ENCODE data around the gene FAM98C.

DNA sequence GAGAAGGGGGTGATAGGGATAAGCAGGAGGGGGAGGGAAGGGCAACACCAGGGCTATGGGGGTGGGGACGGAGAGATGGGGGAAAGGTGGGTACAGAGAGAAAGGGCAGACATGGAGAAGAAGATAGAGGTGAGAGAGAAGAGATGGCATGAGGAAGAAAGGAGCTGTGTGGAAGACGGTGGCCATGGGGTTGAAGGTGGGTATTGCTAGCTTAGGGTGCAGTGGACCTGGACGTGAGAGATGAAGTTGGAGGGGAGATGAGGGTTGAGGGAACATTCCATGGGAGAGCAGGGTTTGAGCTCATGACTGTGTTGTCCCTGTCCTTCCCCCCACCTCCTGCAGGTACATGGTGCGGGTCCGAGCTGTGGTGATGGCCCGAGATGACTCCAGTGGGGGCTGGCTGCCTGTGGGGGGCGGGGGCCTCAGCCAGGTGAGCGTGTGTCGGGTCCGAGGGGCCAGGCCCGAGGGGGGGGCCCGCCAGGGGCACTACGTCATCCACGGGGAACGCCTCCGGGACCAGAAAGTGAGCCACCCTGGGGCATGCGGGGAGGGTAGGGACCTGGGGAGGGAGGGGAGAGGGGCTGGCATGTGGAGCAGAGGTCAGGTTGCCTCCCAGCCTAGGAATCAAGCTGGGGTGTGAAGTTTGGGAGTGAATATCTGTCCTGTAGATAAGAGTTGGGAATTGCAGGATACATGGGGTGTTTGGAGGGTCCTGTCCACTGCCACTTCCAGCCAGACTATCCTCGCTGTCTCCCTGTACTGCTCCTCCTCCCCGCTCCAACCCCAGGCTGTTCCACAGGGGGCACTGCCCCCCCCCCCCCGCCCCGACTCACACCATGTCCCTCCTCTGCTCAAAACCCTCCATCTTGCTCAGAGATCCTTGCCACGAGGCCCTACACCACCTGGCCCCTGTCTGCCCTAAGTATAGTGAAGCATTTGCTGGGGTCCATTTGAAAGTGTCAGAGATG, 12.7 kb upstream of the FAM98C start:
- TF ChIP-seq, protein P1, sequence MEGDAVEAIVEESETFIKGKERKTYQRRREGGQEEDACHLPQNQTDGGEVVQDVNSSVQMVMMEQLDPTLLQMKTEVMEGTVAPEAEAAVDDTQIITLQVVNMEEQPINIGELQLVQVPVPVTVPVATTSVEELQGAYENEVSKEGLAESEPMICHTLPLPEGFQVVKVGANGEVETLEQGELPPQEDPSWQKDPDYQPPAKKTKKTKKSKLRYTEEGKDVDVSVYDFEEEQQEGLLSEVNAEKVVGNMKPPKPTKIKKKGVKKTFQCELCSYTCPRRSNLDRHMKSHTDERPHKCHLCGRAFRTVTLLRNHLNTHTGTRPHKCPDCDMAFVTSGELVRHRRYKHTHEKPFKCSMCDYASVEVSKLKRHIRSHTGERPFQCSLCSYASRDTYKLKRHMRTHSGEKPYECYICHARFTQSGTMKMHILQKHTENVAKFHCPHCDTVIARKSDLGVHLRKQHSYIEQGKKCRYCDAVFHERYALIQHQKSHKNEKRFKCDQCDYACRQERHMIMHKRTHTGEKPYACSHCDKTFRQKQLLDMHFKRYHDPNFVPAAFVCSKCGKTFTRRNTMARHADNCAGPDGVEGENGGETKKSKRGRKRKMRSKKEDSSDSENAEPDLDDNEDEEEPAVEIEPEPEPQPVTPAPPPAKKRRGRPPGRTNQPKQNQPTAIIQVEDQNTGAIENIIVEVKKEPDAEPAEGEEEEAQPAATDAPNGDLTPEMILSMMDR (IDR thresholded peaks at IDR 0.05; ENCODE audit: low read depth, low read length, missing input control), result no peak
- no peak for TF ChIP-seq NR2F2 (IDR thresholded peaks at IDR 0.05)
- no peak for TF ChIP-seq RAD21 (IDR thresholded peaks at IDR 0.05)
- TF ChIP-seq GABPA (IDR thresholded peaks at IDR 0.05 in 1 of 2, conservative IDR thresholded peaks at IDR 0.05 in 1 of 2), result no peak
- TF ChIP-seq, protein P2, sequence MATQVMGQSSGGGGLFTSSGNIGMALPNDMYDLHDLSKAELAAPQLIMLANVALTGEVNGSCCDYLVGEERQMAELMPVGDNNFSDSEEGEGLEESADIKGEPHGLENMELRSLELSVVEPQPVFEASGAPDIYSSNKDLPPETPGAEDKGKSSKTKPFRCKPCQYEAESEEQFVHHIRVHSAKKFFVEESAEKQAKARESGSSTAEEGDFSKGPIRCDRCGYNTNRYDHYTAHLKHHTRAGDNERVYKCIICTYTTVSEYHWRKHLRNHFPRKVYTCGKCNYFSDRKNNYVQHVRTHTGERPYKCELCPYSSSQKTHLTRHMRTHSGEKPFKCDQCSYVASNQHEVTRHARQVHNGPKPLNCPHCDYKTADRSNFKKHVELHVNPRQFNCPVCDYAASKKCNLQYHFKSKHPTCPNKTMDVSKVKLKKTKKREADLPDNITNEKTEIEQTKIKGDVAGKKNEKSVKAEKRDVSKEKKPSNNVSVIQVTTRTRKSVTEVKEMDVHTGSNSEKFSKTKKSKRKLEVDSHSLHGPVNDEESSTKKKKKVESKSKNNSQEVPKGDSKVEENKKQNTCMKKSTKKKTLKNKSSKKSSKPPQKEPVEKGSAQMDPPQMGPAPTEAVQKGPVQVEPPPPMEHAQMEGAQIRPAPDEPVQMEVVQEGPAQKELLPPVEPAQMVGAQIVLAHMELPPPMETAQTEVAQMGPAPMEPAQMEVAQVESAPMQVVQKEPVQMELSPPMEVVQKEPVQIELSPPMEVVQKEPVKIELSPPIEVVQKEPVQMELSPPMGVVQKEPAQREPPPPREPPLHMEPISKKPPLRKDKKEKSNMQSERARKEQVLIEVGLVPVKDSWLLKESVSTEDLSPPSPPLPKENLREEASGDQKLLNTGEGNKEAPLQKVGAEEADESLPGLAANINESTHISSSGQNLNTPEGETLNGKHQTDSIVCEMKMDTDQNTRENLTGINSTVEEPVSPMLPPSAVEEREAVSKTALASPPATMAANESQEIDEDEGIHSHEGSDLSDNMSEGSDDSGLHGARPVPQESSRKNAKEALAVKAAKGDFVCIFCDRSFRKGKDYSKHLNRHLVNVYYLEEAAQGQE (IDR thresholded peaks at IDR 0.05), result no peak
- no peak for TF ChIP-seq SP1 (IDR thresholded peaks at IDR 0.05)
